NCI-H82 treated with DMSO at 0.1 percent for 48 hours (cell line): ENCODE measurements around the gene ZBTB46.
"Not testable (repeated sequence)": the region's sequence is repeated elsewhere in the genome, so short reads cannot be mapped to it uniquely, and the experiment has no call there.

Source experiments
- DNase-seq: peaks from one replicate; lab custom pipeline; 2025; ENCODE audit not compliant: unreplicated experiment; lab: John Stamatoyannopoulos, UW

ZBTB46 gene

GRCh38 chr20:63830841-63831588 is at the start of gene ZBTB46:
ZBTB46 (minus strand) TSS chr20:63831264; CDS start chr20:63790757, 40,507 bp downstream.
- no peak for DNase-seq

DNA sequence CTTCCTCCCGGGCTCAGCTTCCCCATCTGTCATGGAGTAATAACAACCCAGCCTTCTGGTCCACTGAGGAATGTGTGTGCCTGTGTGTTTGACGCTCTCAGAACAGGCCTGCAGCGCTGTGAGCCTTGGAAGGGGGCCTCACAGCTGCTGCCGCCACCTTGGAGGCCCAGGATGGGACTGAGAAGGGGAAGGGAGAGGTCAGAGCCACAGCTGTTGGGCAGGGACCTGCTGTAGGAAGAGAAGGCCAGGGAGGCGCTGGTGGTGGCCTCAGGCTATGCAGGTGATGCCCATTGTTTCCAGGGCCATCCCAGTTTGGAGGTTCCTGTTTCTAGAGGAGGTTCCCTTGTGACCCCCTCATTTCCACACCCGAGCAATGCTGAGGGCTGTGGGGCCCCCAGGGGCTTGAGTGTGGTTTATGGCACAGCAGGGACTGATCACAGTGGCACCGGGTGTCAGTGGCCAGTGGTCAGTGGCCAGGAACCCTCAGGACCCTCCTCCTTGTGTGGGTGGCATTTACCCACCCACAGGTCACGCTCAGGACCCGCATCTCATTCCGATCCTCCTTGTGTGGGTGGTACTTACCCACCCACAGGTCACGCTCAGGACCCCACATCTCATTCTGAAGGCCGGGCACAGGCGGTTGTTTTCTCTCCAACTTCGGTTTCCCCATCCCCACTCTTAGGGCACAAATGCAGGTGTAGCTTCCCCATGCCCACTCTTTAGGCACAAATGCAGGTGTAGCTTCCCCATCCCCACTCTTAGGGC is 48.0 kb upstream of the ZBTB46 start:
- no peak for DNase-seq

DNA sequence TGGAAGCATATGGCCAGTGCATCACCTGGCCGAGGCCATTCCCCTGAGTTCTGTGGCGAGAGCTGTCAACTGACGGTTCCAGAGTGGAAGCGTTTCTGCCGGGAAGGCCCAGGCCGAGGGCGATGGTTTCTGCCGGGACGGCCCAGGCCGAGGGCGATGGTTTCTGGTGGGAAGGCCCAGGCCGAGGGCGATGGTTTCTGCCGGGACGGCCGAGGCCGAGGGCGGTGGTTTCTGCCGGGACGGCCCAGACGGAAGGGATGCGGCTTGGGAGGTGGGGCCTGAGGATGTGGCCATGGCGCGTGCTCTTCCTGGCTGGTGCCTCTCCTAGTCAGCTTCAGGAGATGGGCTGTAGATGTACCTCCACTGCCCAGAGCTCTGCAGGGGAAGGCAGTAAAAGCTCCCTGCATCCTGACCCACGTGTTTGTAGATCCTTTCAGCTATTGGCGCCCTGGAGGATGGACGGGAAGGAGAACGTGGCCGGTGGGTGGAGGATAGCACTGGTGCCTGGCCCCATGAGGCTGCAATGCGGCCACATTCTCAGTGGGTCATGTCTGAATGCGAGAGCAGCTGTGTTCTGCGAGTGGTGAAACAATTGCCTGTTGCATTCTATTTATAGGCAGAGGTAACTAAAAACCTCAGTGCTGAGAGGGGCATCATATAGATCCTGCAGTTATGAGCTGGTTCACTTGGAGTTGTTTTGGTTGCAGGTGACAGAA is 46.8 kb upstream of the ZBTB46 start:
- DNase-seq: no peak

DNA sequence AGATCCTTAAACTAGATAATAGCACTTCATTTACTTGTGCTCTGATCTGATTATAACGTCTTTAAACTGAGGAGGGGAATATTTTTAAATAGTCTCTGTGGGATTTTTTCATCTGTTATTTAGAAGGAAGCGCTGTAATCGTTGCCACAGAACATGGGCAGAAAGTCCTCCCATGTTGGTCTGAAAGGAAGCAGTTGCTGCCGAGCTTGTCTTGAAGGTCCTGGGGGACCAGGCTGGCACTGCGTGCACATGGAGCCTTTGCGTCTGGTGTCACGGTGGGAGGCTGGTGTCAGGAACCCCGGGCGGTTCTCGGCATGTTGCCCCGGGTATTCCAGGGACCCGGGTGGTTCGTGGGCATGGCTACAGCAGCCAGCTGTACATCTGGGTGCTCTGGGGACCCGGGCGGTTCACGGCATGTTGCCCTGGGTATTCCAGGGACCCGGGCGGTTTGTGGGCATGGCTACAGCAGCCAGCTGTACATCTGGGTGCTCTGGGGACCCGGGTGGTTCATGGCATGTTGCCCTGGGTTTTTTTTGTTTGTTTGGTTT is 45.5 kb upstream of the ZBTB46 start:
- DNase-seq: no peak

- not testable (repeated sequence) for DNase-seq
Observed at GRCh38 chr20:63874241-63874640, 43.2 kb upstream of the ZBTB46 start.

DNA sequence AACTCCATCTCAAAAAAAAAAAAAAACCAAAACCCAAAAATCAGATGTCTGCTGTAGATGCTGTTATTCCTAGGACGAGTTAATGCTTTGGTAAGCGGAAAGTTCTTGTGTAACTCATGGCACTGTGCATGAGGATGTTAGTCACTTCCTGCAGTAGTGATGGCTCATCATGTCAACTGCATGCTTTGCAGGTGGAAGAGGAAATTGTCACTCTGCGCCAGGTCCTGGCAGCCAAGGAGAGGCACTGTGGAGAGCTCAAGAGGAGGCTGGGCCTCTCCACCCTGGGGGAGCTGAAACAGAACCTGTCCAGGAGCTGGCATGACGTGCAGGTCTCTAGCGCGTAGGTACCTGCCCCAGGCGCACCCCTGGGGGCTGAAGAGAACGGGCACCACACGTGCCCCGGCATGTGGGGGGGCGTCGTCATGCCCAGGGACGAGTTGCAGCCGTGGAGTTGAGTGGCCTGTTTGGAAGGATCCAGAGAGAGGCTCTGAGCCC is 42.5 kb upstream of the ZBTB46 start:
- no peak for DNase-seq

GRCh38 chr20:63868264-63868663 is 37.2 kb upstream of the ZBTB46 start:
- no peak for DNase-seq

GRCh38 chr20:63867042-63867441 is 36.0 kb upstream of the ZBTB46 start:
- DNase-seq: not testable (repeated sequence)

GRCh38 chr20:63864978-63865640 is 34.0 kb upstream of the ZBTB46 start, which contains the start of gene TPD52L2:
TPD52L2 (plus strand) TSS chr20:63865270; CDS start chr20:63865366, 96 bp downstream.
- DNase-seq: peak; percentile 96

- no peak for DNase-seq
Observed at GRCh38 chr20:63864545-63864977, 33.5 kb upstream of the ZBTB46 start.

DNA sequence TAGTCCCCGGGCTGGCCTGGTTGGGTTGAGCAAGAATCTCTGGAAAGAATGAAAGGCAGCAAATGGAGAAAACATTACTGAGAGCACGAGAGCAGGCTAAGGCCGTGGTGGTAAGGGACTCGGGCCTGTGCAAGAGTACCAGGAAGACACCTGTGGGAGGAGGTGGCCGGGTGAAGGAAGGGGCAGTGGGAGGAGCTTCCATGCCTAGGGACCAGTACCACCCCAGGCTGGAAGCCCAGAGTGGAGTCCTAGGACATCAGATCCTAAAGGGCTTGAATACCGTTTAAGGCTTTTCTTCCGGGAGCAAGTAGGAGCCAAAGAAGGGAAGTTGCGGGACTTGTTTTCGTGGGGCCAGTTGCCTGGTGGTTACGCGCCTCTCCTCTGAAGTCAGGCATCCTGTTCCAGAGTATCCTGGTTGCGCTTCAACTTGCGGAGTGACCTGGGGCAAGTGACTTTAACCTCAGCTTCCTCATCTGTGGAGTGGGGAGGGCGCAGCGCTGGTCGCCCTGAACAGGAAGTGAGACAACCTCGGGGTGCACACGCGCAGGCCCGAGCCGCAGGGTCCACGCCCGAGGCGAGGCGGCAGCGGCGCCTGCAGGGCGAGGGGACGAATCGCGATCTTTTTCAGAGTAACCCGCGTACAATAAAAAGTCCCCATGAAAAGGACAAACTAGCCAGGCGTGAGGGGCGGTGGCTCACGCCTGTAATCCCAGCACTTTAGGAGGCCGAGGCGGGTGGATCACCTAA is 32.9 kb upstream of the ZBTB46 start:
- DNase-seq: no peak

- DNase-seq: no peak
Observed at GRCh38 chr20:63863021-63863797, 32.1 kb upstream of the ZBTB46 start.

DNA sequence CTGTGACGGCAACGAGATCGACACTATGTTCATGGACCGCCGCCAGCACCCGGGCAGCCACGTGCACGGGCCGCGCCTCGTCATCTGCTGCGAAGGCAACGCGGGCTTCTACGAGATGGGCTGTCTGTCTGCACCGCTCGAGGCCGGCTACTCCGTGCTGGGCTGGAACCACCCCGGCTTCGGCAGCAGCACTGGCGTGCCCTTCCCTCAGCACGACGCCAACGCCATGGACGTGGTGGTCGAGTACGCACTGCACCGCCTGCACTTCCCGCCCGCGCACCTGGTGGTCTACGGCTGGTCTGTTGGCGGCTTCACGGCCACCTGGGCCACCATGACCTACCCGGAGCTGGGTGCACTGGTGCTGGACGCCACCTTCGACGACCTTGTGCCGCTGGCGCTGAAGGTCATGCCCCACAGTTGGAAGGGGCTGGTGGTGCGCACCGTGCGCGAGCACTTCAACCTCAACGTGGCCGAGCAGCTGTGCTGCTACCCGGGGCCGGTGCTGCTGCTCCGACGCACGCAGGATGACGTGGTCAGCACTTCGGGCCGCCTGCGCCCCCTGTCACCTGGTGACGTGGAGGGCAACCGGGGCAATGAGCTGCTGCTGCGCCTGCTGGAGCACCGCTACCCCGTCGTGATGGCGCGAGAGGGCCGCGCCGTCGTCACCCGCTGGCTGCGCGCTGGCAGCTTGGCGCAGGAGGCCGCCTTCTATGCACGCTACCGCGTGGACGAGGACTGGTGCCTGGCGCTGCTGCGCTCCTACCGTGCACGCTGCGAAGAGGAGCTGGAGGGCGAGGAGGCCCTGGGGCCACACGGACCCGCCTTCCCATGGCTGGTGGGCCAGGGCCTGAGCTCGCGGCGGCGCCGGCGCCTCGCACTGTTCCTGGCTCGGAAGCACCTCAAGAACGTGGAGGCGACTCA is 31.2 kb upstream of the ZBTB46 start:
- DNase-seq: no peak

GRCh38 chr20:63861365-63861934 is 30.4 kb upstream of the ZBTB46 start, which contains the start of gene ABHD16B:
ABHD16B (plus strand) TSS chr20:63861498; CDS start chr20:63861541, 43 bp downstream.
- DNase-seq: no peak

DNA sequence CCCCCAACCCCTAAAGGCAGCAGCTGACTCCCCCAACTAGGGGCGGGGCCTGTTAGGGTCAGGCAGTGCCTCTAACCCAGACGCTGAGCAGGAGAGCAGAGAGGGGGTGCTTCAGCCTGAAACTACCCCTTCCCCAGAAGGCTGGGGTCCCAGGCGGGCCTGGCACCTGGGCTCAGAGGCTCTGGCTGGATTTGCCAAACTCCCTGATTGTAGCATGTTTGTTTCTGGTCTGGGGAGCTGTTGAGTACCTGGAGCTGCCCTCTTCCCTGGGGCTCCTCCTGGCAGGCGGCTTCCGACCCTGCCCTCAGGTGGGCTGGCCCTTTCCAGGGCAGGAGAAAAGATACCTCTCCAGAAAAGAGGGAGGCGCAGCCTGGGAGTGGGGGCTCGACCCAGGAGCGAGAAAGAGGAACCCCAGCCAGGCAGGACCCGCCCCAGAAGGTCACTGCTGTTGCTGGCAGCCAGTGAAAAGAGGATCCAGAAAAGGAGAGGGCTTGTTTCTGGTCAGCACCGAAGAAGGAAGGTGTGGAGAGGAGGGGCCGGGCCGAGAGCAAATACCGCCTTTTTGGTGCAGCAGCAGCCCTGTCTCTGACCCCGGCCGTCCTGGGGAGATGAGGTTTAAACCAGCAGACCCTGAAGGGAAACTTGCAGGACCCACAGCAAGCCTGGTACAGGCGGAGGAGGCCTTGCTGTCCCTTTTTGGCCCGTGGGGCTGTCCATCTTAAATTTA is 29.4 kb upstream of the ZBTB46 start:
- no peak for DNase-seq

DNA sequence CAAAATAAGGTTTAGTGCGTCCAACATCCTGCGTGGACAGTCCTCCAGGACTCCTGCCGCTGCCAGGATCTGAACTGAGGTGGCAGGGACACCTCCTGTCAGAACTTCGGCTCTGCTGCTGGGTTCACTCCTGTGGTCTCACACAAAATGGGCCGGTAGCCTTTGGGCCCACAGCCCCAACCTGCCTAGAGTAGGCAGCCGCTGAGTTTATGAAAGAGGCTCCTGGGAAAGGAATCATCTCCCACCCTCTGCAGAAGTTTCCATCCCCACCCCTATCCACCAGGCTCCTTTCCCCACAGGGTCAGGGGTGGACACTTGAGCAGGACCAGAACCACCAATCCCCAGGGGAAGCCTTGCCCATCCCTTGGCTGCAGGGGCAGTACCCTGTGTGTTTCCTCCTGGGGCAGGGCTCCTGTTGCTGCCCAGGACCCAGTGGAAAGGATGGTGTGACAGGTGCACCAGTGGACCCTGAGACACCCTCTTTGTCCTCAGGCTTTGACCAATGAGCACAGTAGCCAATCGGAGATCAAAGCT is 28.2 kb upstream of the ZBTB46 start:
- DNase-seq: no peak
